ENCODE measurements around the gene LPCAT3.

GRCh38 chr12:6929466-6930452, 88.5 kb downstream of the LPCAT3 start:
- no peak for TF ChIP-seq POLR2A (IDR thresholded peaks at IDR 0.05; ENCODE audit: borderline replicate concordance, extremely low read depth, insufficient read depth, insufficient read length)
- no peak for TF ChIP-seq EZH2phosphoT487 (IDR thresholded peaks at IDR 0.05; ENCODE audit: borderline replicate concordance)

All from HCT116 (cell line).